T follicular helper cell (primary cell): Measurements from ENCODE around the gene AGBL4.

Experiments used
- DNase-seq: peaks from one replicate; pipeline ENCODE4 v3.0.0-alpha.2; 2020; ENCODE audit warnings: low read depth

AGBL4 gene

DNA sequence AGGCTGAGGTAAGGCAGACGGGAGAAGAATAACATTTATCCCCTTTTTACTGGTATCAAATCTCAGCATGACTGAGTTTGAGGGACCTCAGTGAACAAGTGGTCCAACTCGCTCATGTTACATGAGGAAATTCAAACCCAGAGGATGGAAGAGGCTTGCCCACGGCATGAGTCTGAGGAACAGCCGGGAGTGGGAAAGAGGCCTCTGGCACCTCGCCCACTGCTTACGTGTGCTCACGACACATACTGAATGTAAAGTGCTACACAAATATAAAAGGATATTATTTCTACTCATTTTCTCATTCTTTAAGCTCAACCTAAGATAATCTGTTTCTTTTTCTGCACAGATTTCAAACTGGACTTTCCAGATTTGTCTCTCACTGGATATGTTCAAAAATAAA is 1261.8 kb downstream of the AGBL4 start:
- DNase-seq, result no peak

DNA sequence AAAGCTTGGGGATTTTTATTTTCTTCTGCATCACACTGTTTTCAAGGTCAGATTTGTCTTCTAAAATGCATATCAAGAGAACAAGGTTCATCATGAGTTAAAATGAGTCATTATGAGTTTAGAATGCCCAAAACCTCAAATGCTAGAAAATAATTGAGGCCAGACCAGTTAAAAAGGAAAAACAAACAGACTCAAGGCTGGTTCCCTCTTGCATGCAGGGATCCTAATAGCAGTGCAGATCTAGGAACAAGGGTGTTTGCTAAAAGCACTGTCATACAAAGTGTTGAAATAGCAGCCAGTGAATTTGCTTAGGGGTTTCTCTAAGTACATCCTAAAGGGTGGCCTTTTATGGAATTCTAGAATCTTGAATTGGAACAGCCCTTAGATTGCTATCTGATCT is 1262.3 kb downstream of the AGBL4 start:
- no peak for DNase-seq

DNA sequence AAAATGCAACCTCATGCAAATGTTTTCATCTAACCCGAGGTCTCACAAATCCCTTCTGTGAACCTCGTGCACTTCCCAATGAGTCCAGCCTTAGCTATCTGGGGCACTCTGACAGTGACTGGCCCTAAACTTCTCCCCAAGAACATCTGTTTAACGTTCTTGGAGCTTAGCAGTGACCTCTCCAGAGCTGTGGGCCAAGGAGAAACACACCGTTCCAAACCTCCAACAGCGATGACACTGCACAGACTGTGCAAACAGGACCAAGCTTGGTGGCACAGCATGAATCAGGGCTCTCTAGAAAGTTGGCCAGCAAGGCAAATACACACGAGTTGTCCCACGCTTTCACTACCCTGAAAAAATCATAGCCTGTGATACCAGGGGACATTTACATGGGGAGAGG is 1262.9 kb downstream of the AGBL4 start:
- no peak for DNase-seq

DNA sequence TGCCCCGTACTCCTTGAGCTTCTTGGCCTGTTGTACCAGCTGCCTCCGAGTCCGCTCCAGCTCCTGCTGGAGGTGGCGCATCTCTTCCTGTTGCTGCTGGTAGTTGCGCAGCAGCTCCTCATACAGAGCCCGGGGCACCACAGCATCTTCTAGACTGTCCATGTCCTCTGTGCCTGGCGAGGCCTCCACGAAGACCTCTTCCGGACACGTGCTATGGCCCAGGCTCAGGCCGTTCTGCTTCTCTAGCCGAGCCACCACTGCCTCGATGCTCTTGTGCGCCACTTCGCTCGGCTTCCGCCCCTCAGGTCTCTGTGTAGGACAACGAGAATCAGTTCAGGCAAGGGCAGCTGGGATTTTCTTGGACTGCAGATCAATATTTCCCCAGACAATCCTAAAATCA is 1264.8 kb downstream of the AGBL4 start:
- no peak for DNase-seq

DNA sequence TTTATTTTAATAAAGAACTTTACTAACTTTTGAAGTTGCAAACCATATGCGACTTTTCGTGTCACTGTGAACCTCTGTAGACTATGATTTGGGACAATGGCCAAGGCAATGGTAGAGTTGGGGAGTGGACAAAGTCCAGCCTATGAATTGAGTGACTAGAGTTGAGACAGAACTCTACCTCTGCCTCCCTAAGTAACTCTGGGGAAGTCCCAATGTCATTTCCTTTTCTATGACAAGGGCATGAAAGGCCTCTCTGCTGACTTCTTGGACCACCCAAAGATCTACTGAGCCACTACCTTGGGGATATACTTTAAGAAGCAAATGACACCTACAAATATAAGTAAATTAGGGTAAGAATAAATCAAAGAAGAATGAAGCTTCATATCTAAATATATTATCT is 1266.4 kb downstream of the AGBL4 start:
- no peak for DNase-seq

DNA sequence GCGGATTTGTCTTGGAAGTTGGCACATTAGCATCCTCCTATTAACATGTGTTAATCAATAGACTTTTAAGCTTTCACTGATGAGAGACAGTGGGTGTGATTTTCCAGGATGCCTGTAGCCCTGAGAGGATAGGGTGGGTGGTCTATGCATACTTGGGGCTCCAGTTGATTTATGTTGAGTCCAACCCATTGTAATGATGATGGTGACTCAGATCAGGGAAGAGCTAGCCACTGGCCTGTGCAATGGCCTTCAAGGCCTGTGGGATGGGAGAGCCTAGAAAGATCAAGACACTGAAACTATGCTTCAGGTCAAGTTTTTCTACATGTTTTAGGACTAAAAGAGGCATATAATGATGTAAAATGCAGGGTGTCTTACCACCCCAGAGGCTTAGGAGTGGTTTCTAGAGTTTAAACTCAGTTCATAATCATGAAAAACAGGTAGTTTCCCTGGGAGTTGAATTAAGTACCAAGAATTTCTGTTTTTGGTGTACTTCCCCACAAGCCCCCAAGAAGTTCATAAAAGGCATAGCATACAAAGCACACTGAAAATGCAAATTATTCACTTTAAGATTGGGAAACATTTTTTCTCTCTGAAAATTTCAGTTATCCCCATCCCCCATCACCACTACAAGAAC is 1267.0 kb downstream of the AGBL4 start:
- DNase-seq, result no peak

DNA sequence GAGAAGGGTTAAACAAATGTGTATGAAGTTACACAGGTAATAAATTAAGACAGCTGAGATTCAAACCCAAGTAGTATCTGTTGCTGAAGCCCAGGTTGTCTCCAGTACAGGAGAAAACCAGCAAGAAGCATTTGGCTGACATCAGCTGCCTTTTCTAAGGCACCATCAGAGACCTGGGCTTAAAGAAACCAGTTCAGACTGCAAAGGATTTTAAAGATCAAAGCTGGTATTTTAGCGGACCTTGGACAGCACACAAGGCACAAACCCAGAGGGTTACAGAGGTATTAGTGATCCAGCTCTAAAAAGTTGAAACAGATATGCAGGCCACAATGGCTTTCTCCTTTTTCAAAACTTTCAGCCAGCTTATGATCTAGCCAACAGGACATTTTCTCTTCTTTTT is 1270.5 kb downstream of the AGBL4 start:
- no peak for DNase-seq

DNA sequence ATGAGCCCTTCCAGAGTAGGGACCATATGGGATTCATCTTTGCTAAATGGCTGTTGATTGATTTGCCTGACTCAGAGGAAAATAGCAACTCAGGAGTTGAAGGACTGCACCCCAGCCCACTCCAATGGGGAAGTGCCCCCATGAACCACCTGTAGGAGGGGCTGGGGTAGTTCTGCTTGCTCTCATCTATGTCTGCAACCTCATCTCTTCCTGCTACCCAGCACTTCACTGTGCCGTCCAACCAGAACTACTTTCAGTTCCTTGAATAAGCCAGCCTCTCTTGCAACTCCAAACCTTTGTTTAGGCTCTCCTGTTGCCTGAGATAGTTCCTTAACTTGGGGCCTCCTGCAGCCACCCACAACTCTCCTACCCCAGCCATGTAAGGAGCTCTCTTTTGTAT is 1273.6 kb downstream of the AGBL4 start:
- DNase-seq, result no peak

DNA sequence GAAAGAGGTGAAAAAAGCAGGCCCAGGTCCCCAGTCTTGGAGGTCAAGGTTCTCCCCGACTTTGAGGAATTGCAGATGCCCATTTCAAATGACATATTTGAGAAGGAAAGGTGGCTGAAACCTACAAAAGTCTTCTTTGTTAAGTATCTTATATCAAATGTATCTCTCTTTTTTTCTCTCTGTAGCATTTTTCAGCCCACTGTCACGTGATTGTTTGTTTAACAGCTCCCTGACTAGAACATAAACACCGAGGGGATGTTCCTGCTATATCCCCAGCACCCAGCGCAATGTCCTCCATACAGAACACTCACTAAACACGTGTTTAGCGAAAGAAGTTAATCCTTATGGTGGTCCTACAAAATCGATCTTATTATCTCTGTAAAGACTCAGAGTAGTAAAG is 1274.7 kb downstream of the AGBL4 start:
- DNase-seq, result no peak

DNA sequence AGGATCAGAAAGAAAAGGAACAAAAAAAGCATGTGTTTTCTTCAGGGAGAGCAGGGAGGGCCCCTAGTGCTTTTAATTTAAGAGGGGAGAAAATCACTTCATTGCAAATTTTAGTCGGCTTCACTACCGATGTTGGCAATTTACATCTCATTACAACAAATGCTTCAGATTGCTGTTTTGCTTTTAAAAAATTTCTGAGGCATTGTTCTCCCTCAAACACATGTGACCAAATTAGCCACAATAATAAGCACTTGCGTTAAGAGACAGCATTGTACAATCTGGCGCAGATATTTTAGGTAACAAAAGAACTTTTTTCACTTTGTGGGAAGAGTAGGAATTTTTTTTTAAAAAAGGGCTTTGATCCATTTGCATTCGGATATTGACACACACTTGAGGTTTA is 1276.8 kb downstream of the AGBL4 start:
- no peak for DNase-seq

DNA sequence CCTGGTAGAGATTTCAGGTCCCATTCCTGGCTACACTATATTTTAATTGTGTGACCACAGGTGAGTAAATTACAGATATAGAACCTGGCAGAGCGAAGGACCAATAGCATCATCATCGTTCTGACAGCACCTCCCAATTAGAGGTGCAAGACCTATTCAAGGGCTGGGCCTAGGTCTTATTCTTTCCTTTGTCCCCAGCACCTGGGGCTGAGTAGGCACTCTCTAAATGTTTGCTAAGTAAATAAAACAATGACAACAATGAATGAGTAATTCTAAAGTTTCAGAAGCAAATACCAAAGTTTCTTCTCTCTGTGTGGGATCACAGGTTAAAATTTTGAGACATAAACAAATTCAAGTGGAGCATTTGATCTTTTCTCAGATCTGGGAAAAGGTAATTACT is 1279.7 kb downstream of the AGBL4 start:
- DNase-seq, result no peak

DNA sequence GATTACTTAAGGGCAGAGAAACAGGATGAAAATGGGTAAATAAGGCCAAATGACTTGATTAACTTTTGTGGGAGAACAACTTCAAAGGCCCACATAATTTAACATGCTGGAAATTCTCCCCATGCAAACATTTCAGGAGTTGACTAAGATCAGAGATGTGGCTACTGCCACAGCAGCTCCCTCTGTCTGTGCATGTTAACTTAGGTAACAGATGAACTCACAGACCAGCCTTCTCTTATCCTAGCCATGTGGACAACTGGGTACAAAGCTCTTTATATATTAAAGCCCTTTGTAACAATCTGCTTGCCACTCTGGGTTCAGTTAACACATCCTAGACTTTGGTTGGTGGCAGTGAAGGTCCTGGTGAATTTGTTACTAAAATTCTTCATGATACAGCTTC is 1280.3 kb downstream of the AGBL4 start:
- DNase-seq, result no peak

DNA sequence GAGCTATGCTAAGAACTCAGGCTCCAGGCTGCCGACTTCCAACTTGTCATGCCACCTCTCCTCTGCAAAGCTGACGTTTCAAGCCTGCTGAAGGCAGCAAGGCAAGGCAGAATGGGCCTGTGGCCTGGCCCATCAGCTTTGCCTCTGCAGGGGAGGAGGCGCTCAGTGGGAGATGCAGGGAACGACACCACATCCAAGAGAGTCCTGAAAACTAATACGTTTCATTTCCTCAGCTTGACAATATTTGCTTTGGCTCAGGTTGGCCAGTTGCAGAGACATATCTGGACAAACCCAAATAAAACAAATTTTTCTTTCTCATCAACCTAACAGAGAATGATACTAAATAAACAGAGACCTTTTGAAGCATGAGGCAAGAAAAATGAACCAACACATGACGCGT is 1282.4 kb downstream of the AGBL4 start:
- no peak for DNase-seq

DNA sequence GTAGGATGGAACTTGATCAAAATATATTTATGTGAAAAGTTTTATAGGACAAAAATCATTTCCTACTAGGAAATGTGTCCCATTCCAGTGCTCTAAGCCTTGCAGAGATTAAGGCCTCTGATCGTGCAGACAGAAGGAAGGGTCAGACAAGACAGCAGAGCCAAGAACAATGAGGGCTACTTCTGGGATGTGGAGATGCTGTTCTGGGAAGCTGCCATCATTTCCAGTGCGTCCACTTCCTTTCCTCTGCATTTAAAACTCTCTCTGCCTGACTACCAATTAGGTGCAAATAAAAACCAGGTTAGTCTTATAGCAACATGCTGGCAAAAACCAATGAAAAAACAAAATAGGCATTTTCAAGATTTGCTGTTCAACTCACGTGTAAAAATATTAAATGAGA is 1283.1 kb downstream of the AGBL4 start:
- no peak for DNase-seq

DNA sequence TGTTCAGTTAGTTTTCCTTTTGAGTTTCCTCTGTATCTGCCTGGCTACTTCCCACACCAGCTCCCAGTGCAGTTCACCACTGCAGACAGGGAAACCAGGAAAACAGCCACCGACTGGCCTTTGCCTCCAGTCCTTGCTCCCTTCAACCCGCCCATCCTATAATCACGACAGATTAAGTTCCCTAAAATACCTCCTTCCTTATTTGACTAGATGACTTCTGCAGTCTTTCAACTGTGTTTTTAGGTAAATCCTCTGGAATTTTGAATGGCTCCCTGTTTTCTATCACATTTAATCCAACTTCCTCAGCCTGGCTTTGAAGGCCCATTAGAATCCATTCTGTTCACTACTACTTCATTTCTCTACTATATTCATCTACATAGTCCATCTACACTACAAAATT is 1284.7 kb downstream of the AGBL4 start:
- no peak for DNase-seq

DNA sequence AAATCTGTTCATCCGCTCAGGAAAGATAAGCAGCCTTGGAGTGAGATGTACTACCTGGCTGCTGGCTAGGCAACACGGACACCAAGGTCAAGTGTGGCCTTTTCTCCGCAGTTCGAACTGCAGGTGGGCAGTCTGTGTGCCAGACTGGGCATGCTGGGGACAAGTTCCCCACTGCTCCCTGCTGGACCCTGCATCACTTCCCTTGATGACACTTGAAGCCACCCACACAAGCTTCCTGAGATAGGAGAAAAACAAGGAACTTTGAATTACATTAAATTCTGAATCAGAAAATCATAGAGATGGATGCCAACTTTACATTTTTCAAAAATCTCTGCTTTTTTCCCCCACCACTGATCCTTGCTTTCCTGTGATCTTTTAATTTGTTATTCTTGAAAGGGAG is 1285.4 kb downstream of the AGBL4 start:
- DNase-seq, result no peak

DNA sequence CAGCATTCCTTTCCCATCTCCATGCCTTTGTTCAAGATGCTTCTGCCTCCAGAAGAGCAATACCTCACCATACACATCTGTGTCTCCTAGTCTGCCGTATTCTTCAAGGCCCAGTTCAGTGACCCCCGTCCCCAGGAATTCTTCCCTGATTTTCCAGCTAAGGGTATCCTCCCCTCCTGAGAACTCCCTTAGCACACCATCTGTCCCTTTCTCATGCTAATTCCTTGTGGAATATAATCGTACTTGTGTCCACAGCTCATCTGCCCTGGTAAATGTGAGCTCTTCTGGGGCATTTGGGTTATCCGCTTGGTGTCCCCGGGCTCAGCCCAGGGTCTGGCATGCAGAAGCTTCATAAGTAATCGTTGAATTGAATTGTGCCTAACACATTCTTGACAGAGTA is 1288.0 kb downstream of the AGBL4 start:
- DNase-seq, result no peak

DNA sequence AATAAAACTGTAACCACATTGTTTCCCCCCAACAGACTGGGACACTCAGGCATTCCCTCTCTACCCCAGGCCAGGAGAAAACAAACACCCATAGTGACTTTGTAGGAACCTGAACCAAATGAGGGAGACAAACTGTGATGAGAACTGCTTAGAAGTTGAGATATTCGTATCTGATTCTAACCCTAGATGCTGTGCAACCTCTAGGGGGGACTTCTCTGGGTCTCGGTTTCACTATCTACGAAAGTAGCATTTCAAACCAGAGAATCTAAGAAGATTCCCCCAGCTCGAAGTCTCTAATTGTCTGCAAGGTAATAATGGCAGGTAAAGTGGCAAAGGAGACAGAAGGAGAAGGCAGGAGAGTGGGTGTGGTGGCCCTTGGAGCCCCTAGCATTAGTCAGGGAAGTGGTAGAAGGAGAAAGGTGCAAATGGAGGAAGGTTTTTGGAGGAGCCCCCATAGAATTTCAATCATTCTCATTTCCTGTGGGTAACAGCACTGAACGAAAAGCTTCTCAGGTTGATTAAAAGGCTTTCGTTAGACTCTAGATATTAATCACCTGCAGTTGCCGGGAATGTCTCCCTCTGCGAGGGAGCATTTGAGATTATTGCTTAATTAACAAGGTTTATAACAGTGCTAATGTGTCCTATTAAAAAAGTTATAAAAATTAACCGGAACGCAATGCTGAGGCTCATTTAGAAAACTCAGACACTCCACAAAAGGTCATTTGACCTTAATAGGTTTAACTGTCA is 1293.4 kb downstream of the AGBL4 start:
- DNase-seq, result no peak

DNA sequence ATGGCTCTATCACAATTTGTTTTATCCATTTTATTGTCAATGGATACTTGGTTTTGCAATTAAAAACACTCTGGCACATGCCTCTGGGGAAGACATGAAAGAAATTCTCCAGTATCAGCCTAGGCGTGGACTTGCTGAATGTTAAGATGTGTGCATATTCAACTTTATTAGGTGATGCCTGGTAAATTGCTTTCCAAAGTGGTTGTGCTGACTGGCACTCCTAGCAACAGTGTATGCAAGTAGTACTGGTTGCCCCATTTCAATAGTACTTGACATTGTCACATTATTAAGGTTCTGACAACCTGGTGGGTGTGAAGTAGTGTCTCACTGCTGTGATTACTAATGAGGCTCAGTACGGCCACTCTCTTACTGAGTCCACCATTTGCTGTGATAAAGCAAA is 1295.2 kb downstream of the AGBL4 start:
- DNase-seq, result no peak

DNA sequence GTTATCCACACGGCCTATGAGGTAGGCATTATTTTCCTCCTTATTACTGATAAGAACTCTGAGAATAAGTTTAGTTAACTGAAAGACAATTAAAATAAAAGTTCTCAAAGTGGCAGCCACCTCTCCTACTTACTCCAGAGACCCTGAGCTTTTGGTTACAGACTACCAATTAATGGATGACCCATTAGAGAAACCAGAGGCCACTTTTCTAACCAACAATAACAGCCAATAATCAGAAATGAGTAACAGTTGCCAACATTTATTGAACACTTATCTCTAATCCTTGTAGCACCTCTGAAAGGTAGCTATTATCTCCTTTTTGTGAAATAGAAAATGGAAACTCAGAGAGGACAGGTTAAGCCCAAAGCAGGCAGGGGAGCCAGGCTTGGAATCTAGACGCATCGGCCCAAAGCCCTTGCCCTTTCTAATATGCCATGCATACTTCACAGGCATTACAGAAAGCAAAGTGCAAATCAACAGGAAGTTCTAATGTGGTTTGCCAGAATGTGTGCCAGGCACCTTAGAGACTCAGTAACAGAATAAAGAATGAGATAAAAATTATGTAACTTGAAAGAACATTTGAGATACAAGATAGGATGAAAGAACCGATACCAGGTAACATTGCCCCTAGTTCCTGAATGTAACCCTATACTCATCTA is 1297.1 kb downstream of the AGBL4 start:
- DNase-seq, result no peak

DNA sequence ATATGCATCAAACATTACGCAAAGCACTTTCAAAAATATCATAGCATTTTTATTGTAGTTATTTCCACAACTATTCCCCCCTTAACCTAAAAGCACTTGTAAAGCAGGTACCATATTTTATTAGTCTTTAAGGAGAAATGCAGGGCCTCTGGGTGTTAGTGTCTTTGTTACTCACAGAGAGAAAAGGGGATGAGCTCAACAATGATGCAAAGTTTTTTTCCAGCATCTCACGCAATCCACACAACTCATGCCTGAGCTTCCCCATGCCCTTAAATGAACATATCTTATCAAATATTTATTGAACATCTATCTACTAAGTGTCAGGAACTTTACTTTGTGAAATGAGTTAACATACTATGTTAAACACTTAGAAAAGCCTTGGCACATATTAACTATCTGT is 1297.6 kb downstream of the AGBL4 start:
- DNase-seq, result no peak

DNA sequence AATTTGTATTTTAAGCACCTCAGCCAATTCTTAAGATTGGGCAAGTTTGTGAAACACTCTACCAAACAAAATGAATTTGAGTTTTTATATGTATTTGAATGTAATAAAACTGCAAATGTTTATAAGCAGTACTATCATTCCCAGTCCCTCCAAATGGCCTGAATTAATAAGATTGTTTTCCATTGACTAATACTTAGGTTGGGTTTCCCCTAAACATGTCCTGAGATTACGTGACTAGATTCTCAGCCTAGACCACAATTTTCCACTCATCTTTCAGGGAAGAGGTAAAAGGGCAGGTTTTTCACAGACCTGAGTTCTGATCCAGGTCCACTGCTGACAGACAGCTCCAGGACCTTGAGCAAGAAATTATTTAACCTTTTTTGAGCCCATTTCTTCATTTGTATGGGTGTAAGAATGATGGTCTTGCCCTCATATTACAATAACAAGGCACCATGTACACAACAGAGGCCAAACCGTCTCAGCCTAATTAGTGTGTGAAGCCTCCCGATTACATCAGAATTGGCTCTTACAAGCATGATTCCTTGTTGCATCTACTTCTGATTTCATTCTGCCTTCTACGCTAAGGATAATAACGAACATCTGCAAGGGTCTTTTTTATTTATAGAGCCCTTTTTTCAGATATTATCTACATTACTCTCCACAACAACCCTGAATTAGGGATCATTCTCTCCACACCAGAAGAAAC is 1298.3 kb downstream of the AGBL4 start:
- no peak for DNase-seq

DNA sequence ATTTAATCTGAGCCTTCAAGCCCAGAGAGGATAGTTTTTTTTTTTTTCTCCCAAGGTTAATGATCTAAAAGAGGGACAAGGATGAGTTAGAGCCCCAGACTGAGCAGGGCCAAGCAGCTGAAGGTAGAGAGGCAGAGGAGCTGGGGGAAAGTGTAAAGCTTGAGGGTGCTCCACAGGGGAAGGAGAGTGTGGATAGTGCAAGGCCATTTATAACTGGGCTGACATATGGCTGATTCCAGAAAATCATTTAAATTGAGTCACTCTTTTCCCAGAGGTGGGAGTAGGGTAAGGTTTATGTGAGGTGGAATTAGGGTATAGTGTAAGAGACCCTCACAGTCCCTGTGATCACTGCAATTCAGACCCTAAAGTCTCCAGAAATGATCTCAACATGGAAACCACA is 1302.8 kb downstream of the AGBL4 start:
- no peak for DNase-seq
